ENCODE measurements around the gene ZNF580. TPM values are rescaled to one million over a fixed set of nuclear protein-coding genes. Genes with fewer than 3 reads are reported as not detected.

The ZNF580 gene
- total RNA-seq, 4 donors from 2014 or later: 8.8 to 19.1 (median 12.9) TPM

DNA sequence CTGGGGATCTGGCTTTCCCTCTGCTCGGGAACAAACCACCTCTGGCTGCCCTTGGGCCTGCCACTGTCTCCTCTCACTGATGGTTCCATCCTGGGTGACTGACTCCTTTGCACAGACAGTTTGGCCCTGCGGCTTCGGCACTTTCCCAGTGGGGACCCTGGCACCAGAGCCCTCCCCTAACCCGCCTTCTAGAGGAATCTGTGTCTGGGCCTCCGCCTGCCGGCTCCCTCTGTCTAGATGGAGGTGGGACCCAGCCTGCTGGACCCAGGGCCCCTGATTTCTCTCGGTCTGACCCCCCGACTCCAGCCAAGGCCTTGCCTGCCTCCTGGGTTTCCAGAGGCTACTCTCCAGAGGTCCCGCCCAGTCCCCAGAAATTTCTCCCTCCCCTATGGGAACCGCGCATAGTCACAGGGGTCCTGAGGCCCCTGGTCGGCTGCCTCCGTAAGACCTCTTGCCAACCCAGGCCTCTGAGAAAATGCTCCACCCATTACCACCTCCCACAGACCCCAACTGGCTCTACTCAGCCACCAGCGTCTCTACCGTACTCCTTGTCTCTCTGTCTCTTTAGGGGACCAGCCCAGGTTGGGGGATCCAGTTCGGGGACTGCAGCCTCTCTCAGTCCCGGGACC lies 9.9 kb downstream of the ZNF580 start:
- H3K27me3 ChIP-seq: no peaks in the 10 kb centered on the region
- DNase-seq: no peak
- H3K36me3 ChIP-seq: peaks cover 0 to 31% (median 0%) of the 10 kb centered on the region in 3 donors
- TF ChIP-seq, protein P1, sequence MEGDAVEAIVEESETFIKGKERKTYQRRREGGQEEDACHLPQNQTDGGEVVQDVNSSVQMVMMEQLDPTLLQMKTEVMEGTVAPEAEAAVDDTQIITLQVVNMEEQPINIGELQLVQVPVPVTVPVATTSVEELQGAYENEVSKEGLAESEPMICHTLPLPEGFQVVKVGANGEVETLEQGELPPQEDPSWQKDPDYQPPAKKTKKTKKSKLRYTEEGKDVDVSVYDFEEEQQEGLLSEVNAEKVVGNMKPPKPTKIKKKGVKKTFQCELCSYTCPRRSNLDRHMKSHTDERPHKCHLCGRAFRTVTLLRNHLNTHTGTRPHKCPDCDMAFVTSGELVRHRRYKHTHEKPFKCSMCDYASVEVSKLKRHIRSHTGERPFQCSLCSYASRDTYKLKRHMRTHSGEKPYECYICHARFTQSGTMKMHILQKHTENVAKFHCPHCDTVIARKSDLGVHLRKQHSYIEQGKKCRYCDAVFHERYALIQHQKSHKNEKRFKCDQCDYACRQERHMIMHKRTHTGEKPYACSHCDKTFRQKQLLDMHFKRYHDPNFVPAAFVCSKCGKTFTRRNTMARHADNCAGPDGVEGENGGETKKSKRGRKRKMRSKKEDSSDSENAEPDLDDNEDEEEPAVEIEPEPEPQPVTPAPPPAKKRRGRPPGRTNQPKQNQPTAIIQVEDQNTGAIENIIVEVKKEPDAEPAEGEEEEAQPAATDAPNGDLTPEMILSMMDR (IDR thresholded peaks at IDR 0.05): no peak
- TF ChIP-seq POLR2A (IDR thresholded peaks at IDR 0.05): no peak
- no peaks in the 10 kb centered on the region for H3K9me3 ChIP-seq
- 80 to 96% methylated on average over 1 to 12 of the region's 17 CpGs for WGBS, 2 donors
- H3K27ac ChIP-seq: no peak overlapping the region
- intact Hi-C loops (cut with DNase I): no loop called here
- H3K4me3 ChIP-seq: no peak overlapping the region
- H3K4me1 ChIP-seq: peaks cover 21 to 60% (median 22%) of the 10 kb centered on the region in 3 donors

DNA sequence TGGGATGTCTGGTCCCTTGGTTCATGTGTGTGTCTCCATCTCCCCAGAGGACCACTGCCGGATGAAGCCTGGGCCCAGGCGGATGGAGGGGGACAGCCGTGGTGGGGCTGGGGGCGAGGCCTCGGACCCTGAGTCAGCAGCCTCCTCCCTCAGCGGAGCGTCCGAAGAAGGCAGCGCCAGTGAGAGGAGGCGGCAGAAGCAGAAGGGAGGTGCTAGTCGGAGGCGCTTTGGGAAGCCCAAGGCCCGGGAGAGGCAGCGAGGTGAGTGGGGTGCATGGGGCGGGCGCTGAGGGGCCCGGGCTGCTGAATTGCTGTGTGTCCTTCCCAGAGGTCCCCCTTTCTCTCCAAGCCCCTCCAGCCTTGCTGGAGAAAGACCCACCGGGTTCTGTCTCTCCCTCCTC lies 10.4 kb downstream of the ZNF580 start:
- Histone ChIP-seq H3K4me3 (no peak overlapping the region), H3K9me3 (no peaks in the 10 kb centered on the region), H3K27ac (no peak overlapping the region), H3K27me3 (no peaks in the 10 kb centered on the region), H3K4me1 (peaks cover 26 to 64% (median 27%) of the 10 kb centered on the region in 3 donors), H3K36me3 (peaks cover 0 to 28% (median 0%) of the 10 kb centered on the region in 3 donors)
- no peak for TF ChIP-seq POLR2A (IDR thresholded peaks at IDR 0.05)
- TF ChIP-seq, protein P1 (IDR thresholded peaks at IDR 0.05): no peak
- no peak for DNase-seq
- intact Hi-C loops (cut with DNase I): no loop called here
- WGBS, 2 donors: 89 to 100% methylated on average over 1 to 9 of the region's 18 CpGs

DNA sequence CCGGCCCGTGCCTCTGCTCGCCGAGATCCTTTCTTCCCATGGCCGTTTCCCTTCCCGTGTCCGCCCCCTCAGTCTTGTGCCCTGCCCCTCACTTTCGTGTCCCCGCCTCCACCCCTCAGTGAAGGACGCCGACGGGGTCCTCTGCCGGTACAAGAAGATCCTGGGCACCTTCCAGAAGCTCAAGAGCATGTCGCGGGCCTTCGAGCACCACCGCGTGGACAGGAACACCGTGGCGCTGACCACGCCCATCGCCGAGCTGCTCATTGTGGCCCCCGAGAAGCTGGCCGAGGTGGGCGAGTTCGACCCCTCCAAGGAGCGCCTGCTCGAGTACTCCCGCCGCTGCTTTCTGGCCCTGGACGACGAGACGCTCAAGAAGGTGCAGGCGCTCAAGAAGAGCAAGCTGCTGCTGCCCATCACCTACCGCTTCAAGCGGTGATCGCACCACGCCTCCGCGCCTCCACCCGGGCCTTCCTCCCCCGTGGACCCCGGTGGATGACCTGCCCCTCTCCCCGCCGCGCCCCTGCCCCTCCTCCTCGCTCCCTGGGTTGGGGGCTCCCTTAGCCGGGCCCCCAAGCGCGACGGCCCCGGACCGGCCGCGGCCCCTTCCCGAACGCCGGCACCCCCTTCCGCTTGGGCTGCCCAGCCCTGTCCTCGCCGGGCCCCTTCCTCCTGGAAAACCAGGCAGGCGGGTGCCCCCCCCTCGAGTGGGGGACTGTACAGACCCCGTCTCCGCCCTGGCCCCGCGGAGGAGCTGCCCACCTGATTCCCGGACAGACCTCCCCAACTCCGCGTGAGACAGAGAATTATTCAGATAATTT lies 11.7 kb downstream of the ZNF580 start:
- no peak for DNase-seq
- Histone ChIP-seq H3K9me3 (no peaks in the 10 kb centered on the region), H3K36me3 (peaks cover 0 to 28% (median 0%) of the 10 kb centered on the region in 3 donors), H3K27ac (peak overlapping the region in 2 of 4 donors; percentile 99 to 100), H3K4me3 (no peak overlapping the region), H3K4me1 (peaks cover 33 to 64% (median 36%) of the 10 kb centered on the region in 3 donors), H3K27me3 (no peaks in the 10 kb centered on the region)
- 82 to 92% methylated on average over 16 to 18 of the region's 71 CpGs for WGBS, 2 donors
- intact Hi-C loops (cut with DNase I): no loop called here
- TF ChIP-seq, protein P1 (IDR thresholded peaks at IDR 0.05): no peak
- TF ChIP-seq POLR2A (IDR thresholded peaks at IDR 0.05): no peak

DNA sequence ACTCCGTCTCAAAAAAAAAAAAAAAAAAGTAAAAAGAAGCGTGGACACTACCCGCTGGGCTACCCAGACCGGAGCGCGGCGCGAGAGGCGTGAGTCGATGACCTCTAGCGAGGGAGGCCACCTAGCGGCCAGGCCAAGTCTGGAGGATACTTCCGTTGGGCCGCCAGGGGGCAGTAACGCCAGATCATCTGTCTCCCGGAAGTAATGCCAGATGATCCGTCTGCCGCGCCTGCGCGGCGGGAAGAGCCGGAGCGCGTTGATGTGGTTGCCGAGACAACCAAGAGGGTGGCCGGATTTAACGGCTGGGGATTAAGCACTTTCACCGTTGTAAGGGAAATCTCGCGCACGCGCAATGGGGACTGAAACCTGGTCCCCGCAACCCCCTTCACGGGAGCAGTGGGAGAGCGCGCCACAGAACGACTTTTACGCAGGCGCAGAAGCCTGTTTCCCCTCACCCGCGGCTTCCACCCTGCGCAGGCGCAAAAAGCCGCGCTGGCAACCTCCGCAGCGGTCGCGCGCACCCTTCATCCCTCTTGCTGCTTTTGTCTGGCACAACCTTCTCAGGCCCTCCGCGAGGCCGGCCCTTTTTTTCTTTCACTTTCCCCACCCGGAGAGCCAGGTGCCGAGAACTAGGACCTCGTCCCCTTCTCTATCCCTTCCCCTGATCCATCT lies 13.0 kb downstream of the ZNF580 start:
- DNase-seq: peak; percentile 89
- intact Hi-C loops (cut with DNase I): no loop called here
- TF ChIP-seq POLR2A (IDR thresholded peaks at IDR 0.05): peak in 3 of 4 donors; percentile 35 to 82 (median 56)
- TF ChIP-seq, protein P1 (IDR thresholded peaks at IDR 0.05): peak; percentile 93 to 100 (median 100)
- no peaks in the 10 kb centered on the region for H3K9me3 ChIP-seq
- 1% methylated on average over 25 to 41 of the region's 57 CpGs for WGBS, 2 donors
- no peaks in the 10 kb centered on the region for H3K27me3 ChIP-seq
- peak overlapping the region; percentile 97 to 100 (median 99) for H3K27ac ChIP-seq
- peaks cover 0 to 32% (median 0%) of the 10 kb centered on the region in 3 donors for H3K36me3 ChIP-seq
- peak overlapping the region; percentile 76 to 95 (median 86) for H3K4me3 ChIP-seq
- H3K4me1 ChIP-seq: peaks cover 39 to 64% (median 42%) of the 10 kb centered on the region in 3 donors

Data from esophagus squamous epithelium (tissue), 5 donors.